GM21526 (cell line): ENCODE results near the gene EPHA6.

ENCODE experiments used
- ATAC-seq: cut with Tn5 transposase; IDR thresholded peaks from one replicate; pipeline ENCODE4 v1.9.1; 2021; ENCODE audit warnings: moderate library complexity; ENCODE audit not compliant: unreplicated experiment, low FRiP score

The EPHA6 gene

GRCh38 chr3:97680696-97681095 lies 866.3 kb downstream of the EPHA6 start:
- no peak for ATAC-seq

GRCh38 chr3:97684490-97684889 lies 870.1 kb downstream of the EPHA6 start:
- ATAC-seq: no peak

- ATAC-seq: no peak
These were observed 871.9 kb downstream of the EPHA6 start for GRCh38 chr3:97686258-97686657.

- no peak for ATAC-seq
These were observed 873.3 kb downstream of the EPHA6 start for GRCh38 chr3:97687734-97688133.

GRCh38 chr3:97689111-97689510 lies 874.7 kb downstream of the EPHA6 start:
- no peak for ATAC-seq

GRCh38 chr3:97689962-97690361 lies 875.6 kb downstream of the EPHA6 start:
- ATAC-seq: no peak

GRCh38 chr3:97691354-97691753 lies 877.0 kb downstream of the EPHA6 start:
- no peak for ATAC-seq

GRCh38 chr3:97692389-97692788 lies 878.0 kb downstream of the EPHA6 start:
- ATAC-seq: no peak

GRCh38 chr3:97692831-97693230 lies 878.4 kb downstream of the EPHA6 start:
- ATAC-seq: no peak

GRCh38 chr3:97694876-97695275 lies 880.5 kb downstream of the EPHA6 start:
- no peak for ATAC-seq

- no peak for ATAC-seq
These were observed 884.3 kb downstream of the EPHA6 start for GRCh38 chr3:97698691-97699090.

- no peak for ATAC-seq
These were observed 885.5 kb downstream of the EPHA6 start for GRCh38 chr3:97699889-97700288.

GRCh38 chr3:97705764-97706163 lies 891.4 kb downstream of the EPHA6 start:
- ATAC-seq: no peak

GRCh38 chr3:97706226-97706625 lies 891.8 kb downstream of the EPHA6 start:
- ATAC-seq: no peak

- ATAC-seq: no peak
These were observed 897.3 kb downstream of the EPHA6 start for GRCh38 chr3:97711654-97712053.

GRCh38 chr3:97712919-97713318 lies 898.5 kb downstream of the EPHA6 start:
- ATAC-seq: no peak

GRCh38 chr3:97713634-97714033 lies 899.2 kb downstream of the EPHA6 start:
- no peak for ATAC-seq

GRCh38 chr3:97719156-97719821 lies 904.9 kb downstream of the EPHA6 start:
- ATAC-seq: peak; percentile 88

- ATAC-seq: no peak
These were observed 906.0 kb downstream of the EPHA6 start for GRCh38 chr3:97720417-97720816.

- no peak for ATAC-seq
These were observed 907.1 kb downstream of the EPHA6 start for GRCh38 chr3:97721446-97721845.

GRCh38 chr3:97736928-97737327 lies 922.5 kb downstream of the EPHA6 start:
- ATAC-seq: no peak

GRCh38 chr3:97738761-97739160 lies 924.4 kb downstream of the EPHA6 start:
- ATAC-seq: no peak

- ATAC-seq: no peak
These were observed 927.6 kb downstream of the EPHA6 start for GRCh38 chr3:97742036-97742435.
